Measurements from ENCODE around the gene TRUB1.

GRCh38 chr10:114908896-114909295 lies 29.1 kb upstream of the TRUB1 start:
- TF ChIP-seq, protein P1, sequence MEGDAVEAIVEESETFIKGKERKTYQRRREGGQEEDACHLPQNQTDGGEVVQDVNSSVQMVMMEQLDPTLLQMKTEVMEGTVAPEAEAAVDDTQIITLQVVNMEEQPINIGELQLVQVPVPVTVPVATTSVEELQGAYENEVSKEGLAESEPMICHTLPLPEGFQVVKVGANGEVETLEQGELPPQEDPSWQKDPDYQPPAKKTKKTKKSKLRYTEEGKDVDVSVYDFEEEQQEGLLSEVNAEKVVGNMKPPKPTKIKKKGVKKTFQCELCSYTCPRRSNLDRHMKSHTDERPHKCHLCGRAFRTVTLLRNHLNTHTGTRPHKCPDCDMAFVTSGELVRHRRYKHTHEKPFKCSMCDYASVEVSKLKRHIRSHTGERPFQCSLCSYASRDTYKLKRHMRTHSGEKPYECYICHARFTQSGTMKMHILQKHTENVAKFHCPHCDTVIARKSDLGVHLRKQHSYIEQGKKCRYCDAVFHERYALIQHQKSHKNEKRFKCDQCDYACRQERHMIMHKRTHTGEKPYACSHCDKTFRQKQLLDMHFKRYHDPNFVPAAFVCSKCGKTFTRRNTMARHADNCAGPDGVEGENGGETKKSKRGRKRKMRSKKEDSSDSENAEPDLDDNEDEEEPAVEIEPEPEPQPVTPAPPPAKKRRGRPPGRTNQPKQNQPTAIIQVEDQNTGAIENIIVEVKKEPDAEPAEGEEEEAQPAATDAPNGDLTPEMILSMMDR (IDR thresholded peaks at IDR 0.05), result no peak
- TF ChIP-seq RXRA (IDR thresholded peaks at IDR 0.05; ENCODE audit: borderline replicate concordance, low read depth), result no peak
- TF ChIP-seq EZH2phosphoT487 (IDR thresholded peaks at IDR 0.05; ENCODE audit: borderline replicate concordance, low read depth), result no peak
- no peak for TF ChIP-seq EP300 (IDR thresholded peaks at IDR 0.05; ENCODE audit: borderline replicate concordance in 1 of 2, low read depth in 1 of 2, low read length in 1 of 2)
- TF ChIP-seq, protein P2, sequence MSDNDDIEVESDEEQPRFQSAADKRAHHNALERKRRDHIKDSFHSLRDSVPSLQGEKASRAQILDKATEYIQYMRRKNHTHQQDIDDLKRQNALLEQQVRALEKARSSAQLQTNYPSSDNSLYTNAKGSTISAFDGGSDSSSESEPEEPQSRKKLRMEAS (IDR thresholded peaks at IDR 0.05; ENCODE audit: low read depth), result no peak
- TF ChIP-seq YY1 (IDR thresholded peaks at IDR 0.05; ENCODE audit: low read depth), result no peak
- TF ChIP-seq SMC3 (IDR thresholded peaks at IDR 0.05; ENCODE audit: low read depth, low read length), result no peak
- TF ChIP-seq POLR2AphosphoS5 (IDR thresholded peaks at IDR 0.05; ENCODE audit: low read depth, low read length), result no peak
- no peak for TF ChIP-seq CHD2 (IDR thresholded peaks at IDR 0.05; ENCODE audit: low read length, partially characterized antibody)
- no peak for TF ChIP-seq GATA2 (CRISPR knock-in tag; IDR thresholded peaks at IDR 0.05)
- no peak for TF ChIP-seq NRF1 (IDR thresholded peaks at IDR 0.05; ENCODE audit: low read depth, low read length)

All from SK-N-SH (cell line).